ENCODE measurements around the gene PRSS2. TPM values are rescaled to one million over a fixed set of nuclear protein-coding genes. Genes with fewer than 3 reads are reported as not detected.

The PRSS2 gene
- total RNA-seq, 1 donor from 2014 or later, result 272 TPM

GRCh38 chr7:142817506-142817905, 46.7 kb downstream of the PRSS2 start:
- TF ChIP-seq CTCF (conservative IDR thresholded peaks at IDR 0.05), result no peak
- no peaks in the 10 kb centered on the region for H3K4me1 Mint-ChIP-seq (ENCODE audit: unreplicated experiment)
- no peaks in the 10 kb centered on the region for H3K9me3 Mint-ChIP-seq
- H3K27ac Mint-ChIP-seq, result no peak overlapping the region
- no peak for DNase-seq (ENCODE audit: extremely low spot score, unreplicated experiment)
- no peak overlapping the region for H3K4me3 Mint-ChIP-seq
- H3K36me3 Mint-ChIP-seq, result no peaks in the 10 kb centered on the region
- H3K27me3 Mint-ChIP-seq, result peaks cover 34% of the 10 kb centered on the region

- Mint-ChIP-seq H3K4me3 (no peak overlapping the region), H3K27ac (no peak overlapping the region), H3K27me3 (peaks cover 18% of the 10 kb centered on the region), H3K9me3 (no peaks in the 10 kb centered on the region), H3K36me3 (no peaks in the 10 kb centered on the region), H3K4me1 (ENCODE audit: unreplicated experiment) (no peaks in the 10 kb centered on the region)
- TF ChIP-seq CTCF (conservative IDR thresholded peaks at IDR 0.05), result no peak
- DNase-seq (ENCODE audit: extremely low spot score, unreplicated experiment), result no peak
These were observed 48.8 kb downstream of the PRSS2 start for GRCh38 chr7:142819530-142819929.

- no peak overlapping the region for H3K4me3 Mint-ChIP-seq
- H3K9me3 Mint-ChIP-seq, result no peaks in the 10 kb centered on the region
- no peak for DNase-seq (ENCODE audit: extremely low spot score, unreplicated experiment)
- no peaks in the 10 kb centered on the region for H3K36me3 Mint-ChIP-seq
- H3K27ac Mint-ChIP-seq, result no peak overlapping the region
- no peaks in the 10 kb centered on the region for H3K4me1 Mint-ChIP-seq (ENCODE audit: unreplicated experiment)
- TF ChIP-seq CTCF (conservative IDR thresholded peaks at IDR 0.05), result no peak
- H3K27me3 Mint-ChIP-seq, result peaks cover 4% of the 10 kb centered on the region
These were observed 51.9 kb downstream of the PRSS2 start for GRCh38 chr7:142822714-142823113.

Other genes with a start within 250 kb of the PRSS2 start
- 10.0 and 118 TPM in 2 replicates for gene PRSS1, start 21.5 kb upstream of the PRSS2 start, total RNA-seq (ENCODE audit: low replicate concordance)
- 8.4 and 8.8 TPM in 2 replicates for gene EPHB6, start 84.1 kb downstream of the PRSS2 start, total RNA-seq (ENCODE audit: low replicate concordance)
- gene TRPV6, start 114.8 kb downstream of the PRSS2 start, total RNA-seq (ENCODE audit: low replicate concordance), result 5.4 and 8.1 TPM in 2 replicates
- not detected in 2 replicates for gene TRPV5, start 162.8 kb downstream of the PRSS2 start, total RNA-seq (ENCODE audit: low replicate concordance)
- not detected in 2 replicates for gene LLCFC1, start 168.5 kb downstream of the PRSS2 start, total RNA-seq (ENCODE audit: low replicate concordance)
- gene KEL, start 191.4 kb downstream of the PRSS2 start, total RNA-seq (ENCODE audit: low replicate concordance), result 1.6 and 2.8 TPM in 2 replicates